Measurements from ENCODE around the gene ISX.

Gene ISX

DNA sequence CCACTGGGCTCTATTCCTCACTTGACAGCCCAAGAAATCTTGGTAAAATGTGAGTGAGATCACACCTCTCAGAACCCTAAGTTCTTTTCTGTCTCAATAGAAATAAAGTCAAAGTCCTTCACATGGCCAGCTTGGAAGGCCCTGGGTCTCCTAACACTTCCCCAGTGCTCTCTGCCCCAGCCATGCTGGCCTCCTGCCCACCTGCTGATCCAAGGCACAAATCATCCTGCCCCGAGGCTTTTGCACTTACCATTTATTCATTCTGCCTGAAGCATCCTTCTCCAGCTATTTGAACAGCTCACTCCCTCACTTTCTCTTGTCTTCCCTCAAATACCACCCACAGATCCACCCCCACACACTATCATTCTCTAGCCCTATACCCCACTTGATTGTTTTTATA is 26.4 kb downstream of the ISX start:
- Histone ChIP-seq H3K4me1 (ENCODE audit: control insufficient read depth, insufficient read depth, low read length) (no peaks in the 10 kb centered on the region), H3K27ac (ENCODE audit: low read depth, low read length) (no peak overlapping the region), H3K4me3 (ENCODE audit: low read length) (no peak overlapping the region), H3K9ac (ENCODE audit: low read length) (no peak overlapping the region), H3K27me3 (ENCODE audit: control insufficient read depth, insufficient read depth, low read length) (no peaks in the 10 kb centered on the region), H3K36me3 (ENCODE audit: control insufficient read depth, insufficient read depth, low read length) (no peaks in the 10 kb centered on the region)

DNA sequence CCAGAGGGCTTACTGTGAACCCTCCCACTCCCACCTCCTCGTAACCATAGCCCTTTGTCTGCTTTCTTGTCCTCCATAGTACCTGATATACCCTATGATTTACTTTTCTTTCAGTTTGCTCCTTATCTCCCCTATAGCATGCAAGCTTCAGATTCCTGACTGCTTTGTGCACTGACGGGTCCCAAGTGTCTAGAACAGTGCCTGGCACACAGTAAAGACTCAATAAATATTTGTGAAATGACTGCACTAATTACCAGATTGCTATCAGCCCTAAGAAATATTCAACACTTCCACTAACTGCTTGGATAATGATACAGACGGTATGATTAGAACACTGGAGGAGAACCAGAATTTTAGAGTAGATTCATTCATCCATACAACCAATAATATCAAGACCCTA is 33.0 kb downstream of the ISX start:
- H3K4me3 ChIP-seq (ENCODE audit: low read length): no peak overlapping the region
- H3K36me3 ChIP-seq (ENCODE audit: control insufficient read depth, insufficient read depth, low read length): no peaks in the 10 kb centered on the region
- H3K27ac ChIP-seq (ENCODE audit: low read depth, low read length): no peak overlapping the region
- no peaks in the 10 kb centered on the region for H3K4me1 ChIP-seq (ENCODE audit: control insufficient read depth, insufficient read depth, low read length)
- H3K9ac ChIP-seq (ENCODE audit: low read length): no peak overlapping the region
- no peaks in the 10 kb centered on the region for H3K27me3 ChIP-seq (ENCODE audit: control insufficient read depth, insufficient read depth, low read length)

DNA sequence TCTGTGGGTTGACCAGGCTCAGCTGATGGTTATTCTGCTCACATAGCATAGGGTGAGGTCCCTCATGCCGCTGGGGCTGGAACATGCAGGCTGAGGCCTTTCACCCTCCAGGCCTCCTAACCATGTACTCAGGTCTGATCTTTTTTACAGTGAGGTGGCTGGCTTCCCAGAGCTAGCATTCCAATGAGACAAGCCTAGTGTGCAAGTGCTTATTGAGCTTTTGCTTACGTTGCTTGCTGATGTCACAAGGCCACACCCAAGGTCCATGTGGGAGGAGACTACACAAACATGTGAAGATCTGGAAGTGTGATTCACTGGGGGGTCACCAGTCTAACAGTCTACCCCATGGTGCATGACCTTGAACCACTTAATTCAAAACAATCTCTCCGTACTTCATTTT is 33.9 kb downstream of the ISX start:
- Histone ChIP-seq H3K27ac (ENCODE audit: low read depth, low read length) (no peak overlapping the region), H3K4me3 (ENCODE audit: low read length) (no peak overlapping the region), H3K4me1 (ENCODE audit: control insufficient read depth, insufficient read depth, low read length) (no peaks in the 10 kb centered on the region), H3K36me3 (ENCODE audit: control insufficient read depth, insufficient read depth, low read length) (no peaks in the 10 kb centered on the region), H3K9ac (ENCODE audit: low read length) (no peak overlapping the region), H3K27me3 (ENCODE audit: control insufficient read depth, insufficient read depth, low read length) (no peaks in the 10 kb centered on the region)

DNA sequence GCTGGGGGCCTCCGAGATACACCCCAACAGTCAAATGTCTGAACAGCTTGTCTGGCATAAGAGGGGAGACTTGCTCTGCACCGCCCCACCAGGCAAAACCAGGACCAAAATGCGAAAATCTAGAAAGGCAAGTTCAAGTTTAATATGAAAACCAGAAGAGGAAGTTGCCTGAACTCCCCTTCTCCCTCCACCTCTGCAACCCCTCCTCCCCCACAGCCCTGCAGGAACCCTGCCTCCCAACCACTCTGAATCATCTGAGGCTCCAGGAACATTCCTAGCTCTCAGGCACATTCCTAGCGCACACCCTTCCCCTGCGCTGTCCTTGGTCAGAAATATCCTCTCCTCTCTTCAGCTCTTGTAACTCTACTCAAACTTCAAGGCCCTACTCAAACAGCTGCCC is 36.7 kb downstream of the ISX start:
- no peaks in the 10 kb centered on the region for H3K27me3 ChIP-seq (ENCODE audit: control insufficient read depth, insufficient read depth, low read length)
- no peaks in the 10 kb centered on the region for H3K4me1 ChIP-seq (ENCODE audit: control insufficient read depth, insufficient read depth, low read length)
- H3K36me3 ChIP-seq (ENCODE audit: control insufficient read depth, insufficient read depth, low read length): no peaks in the 10 kb centered on the region
- H3K27ac ChIP-seq (ENCODE audit: low read depth, low read length): no peak overlapping the region
- no peak overlapping the region for H3K9ac ChIP-seq (ENCODE audit: low read length)
- no peak overlapping the region for H3K4me3 ChIP-seq (ENCODE audit: low read length)

DNA sequence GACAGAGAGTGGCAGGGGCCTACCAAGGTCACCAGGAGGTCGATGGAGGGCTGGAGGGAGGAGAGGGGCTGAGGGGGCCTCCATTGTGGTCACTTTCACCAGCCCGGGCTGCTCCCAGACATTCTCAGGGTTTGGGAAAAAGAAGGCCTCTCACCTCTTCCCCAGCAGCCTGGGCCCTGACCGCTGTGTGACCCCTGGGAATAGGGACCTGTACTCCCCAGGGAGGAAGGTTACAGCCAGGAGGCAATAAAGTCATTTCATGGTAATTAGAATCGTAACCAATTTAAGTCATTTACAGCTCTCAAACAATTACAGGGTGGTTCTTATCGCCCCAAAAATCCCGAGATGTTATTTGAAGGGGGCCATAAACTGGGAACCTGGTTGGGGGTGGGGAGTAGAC is 37.8 kb downstream of the ISX start:
- Histone ChIP-seq H3K4me1 (ENCODE audit: control insufficient read depth, insufficient read depth, low read length) (no peaks in the 10 kb centered on the region), H3K27ac (ENCODE audit: low read depth, low read length) (no peak overlapping the region), H3K9ac (ENCODE audit: low read length) (no peak overlapping the region), H3K27me3 (ENCODE audit: control insufficient read depth, insufficient read depth, low read length) (no peaks in the 10 kb centered on the region), H3K36me3 (ENCODE audit: control insufficient read depth, insufficient read depth, low read length) (no peaks in the 10 kb centered on the region), H3K4me3 (ENCODE audit: low read length) (no peak overlapping the region)

DNA sequence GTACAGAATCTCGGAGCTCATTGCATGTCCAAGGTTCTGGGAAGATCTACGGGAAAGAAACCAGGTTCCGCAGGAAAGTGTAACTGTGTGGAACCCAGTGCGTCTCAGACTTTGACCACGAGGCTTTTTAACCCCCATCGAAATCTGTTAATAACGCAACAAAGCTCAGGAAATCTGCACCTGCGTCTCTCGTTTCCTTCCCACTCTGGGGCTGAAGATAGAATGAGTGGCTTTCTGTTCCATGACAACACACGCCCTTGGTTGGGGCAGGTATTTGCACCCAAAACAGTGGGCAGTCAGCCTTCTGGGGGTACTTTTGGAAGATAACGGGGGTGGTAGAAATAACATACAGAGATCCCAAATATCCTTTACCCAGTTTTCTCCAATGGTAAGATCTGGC is 38.5 kb downstream of the ISX start:
- H3K36me3 ChIP-seq (ENCODE audit: control insufficient read depth, insufficient read depth, low read length): no peaks in the 10 kb centered on the region
- no peak overlapping the region for H3K4me3 ChIP-seq (ENCODE audit: low read length)
- no peak overlapping the region for H3K9ac ChIP-seq (ENCODE audit: low read length)
- no peak overlapping the region for H3K27ac ChIP-seq (ENCODE audit: low read depth, low read length)
- no peaks in the 10 kb centered on the region for H3K27me3 ChIP-seq (ENCODE audit: control insufficient read depth, insufficient read depth, low read length)
- H3K4me1 ChIP-seq (ENCODE audit: control insufficient read depth, insufficient read depth, low read length): no peaks in the 10 kb centered on the region

DNA sequence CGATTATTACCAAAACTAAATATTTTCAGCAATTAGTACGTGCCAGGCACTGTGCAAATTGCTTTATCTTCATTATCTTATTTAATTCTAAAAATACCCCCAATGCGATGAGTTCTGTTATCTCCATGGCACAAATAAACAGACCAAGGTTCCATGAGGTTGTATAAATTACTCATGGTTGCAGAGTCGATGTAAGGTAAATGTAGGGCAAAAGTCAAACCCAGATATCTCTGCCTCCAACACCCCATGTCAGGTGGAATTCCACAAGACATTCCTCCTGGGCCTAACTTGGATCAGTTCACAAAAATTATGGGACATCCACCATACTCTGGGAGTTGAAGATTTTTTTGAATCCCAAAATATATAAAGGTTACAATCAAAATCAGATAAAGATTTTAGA is 43.7 kb downstream of the ISX start:
- Histone ChIP-seq H3K27ac (ENCODE audit: low read depth, low read length) (no peak overlapping the region), H3K36me3 (ENCODE audit: control insufficient read depth, insufficient read depth, low read length) (no peaks in the 10 kb centered on the region), H3K4me3 (ENCODE audit: low read length) (no peak overlapping the region), H3K9ac (ENCODE audit: low read length) (no peak overlapping the region), H3K27me3 (ENCODE audit: control insufficient read depth, insufficient read depth, low read length) (no peaks in the 10 kb centered on the region), H3K4me1 (ENCODE audit: control insufficient read depth, insufficient read depth, low read length) (no peaks in the 10 kb centered on the region)

DNA sequence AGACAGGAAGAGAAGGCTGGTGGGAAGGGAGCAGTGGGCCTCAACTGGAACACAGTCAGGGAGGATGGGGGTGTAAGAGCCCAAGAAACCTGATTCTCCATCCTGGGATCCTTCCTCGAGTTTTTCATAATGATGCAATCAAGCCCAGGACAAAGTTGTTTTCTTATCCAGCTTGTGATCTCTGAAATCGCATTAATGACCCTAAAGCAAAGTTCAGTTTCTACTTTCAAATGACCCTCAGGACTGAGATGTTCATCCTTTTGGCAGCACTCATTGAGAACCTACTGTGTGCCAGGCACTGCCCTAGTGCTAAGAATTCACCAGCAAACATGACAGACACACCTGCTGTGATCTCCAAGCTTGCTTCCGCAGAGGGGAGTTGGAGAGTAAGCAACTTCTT is 45.3 kb downstream of the ISX start:
- no peak overlapping the region for H3K9ac ChIP-seq (ENCODE audit: low read length)
- no peak overlapping the region for H3K27ac ChIP-seq (ENCODE audit: low read depth, low read length)
- H3K4me1 ChIP-seq (ENCODE audit: control insufficient read depth, insufficient read depth, low read length): no peaks in the 10 kb centered on the region
- no peak overlapping the region for H3K4me3 ChIP-seq (ENCODE audit: low read length)
- H3K36me3 ChIP-seq (ENCODE audit: control insufficient read depth, insufficient read depth, low read length): no peaks in the 10 kb centered on the region
- no peaks in the 10 kb centered on the region for H3K27me3 ChIP-seq (ENCODE audit: control insufficient read depth, insufficient read depth, low read length)

DNA sequence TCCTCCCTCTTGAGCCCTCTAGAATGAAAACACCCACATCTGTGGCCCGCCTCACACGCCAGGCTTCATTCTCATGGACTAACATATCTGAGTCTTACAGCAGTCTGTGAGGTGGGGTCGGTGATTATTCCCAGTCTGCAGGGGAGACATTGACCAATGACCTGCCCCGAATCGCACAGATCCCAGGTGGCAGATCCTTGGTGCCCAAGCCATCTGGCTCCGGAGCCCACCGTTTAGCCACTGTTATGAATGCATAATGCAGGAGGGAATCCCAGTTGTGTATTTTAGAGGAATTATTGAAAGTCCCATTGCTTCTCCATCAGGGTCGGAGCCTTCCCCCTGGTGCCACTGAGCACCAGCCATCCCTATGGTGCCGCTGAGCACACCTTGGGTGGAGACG is 47.4 kb downstream of the ISX start:
- H3K27me3 ChIP-seq (ENCODE audit: control insufficient read depth, insufficient read depth, low read length): no peaks in the 10 kb centered on the region
- H3K4me1 ChIP-seq (ENCODE audit: control insufficient read depth, insufficient read depth, low read length): no peaks in the 10 kb centered on the region
- no peak overlapping the region for H3K4me3 ChIP-seq (ENCODE audit: low read length)
- no peak overlapping the region for H3K27ac ChIP-seq (ENCODE audit: low read depth, low read length)
- H3K36me3 ChIP-seq (ENCODE audit: control insufficient read depth, insufficient read depth, low read length): no peaks in the 10 kb centered on the region
- H3K9ac ChIP-seq (ENCODE audit: low read length): no peak overlapping the region

DNA sequence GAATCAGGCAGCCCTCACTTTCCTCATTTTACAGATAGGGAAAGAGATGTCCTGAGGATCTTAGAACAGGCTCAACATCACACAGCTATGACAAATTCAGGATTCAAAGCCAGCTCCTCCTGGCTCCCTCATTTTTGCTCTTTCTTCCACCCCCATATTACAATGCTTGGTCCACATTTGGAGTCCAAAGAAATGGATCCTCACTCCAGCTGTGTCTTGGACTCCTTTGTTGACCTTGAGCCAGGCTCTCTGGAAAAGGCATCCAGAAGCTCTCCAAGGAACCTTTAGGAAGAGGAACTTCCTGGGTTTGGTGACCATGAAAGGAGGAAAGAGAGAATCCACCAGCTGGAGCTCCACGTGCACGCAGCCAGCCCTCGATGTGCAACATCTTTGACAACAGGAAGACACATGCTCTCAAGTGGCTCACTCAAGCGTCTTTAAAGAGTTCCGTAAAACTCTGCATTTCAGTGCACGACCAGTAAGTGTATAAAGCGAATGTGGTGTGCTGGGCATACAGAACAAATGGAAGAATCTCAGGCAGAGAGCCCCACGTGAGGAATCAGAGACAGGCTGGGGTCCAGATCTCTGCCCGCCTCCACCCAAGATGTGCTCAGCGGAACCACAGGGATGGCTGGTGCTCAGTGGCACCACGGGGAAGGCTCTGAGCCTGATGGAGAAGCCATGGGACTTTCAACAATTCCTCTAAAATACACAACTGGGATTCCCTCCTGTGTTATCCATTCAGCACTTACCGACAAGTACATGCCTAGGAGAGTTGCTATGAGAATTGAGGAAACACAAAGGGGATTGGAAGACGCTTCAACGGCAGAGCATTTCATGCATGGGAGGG is 48.4 kb downstream of the ISX start:
- no peaks in the 10 kb centered on the region for H3K27me3 ChIP-seq (ENCODE audit: control insufficient read depth, insufficient read depth, low read length)
- no peak overlapping the region for H3K27ac ChIP-seq (ENCODE audit: low read depth, low read length)
- H3K36me3 ChIP-seq (ENCODE audit: control insufficient read depth, insufficient read depth, low read length): no peaks in the 10 kb centered on the region
- no peak overlapping the region for H3K4me3 ChIP-seq (ENCODE audit: low read length)
- H3K4me1 ChIP-seq (ENCODE audit: control insufficient read depth, insufficient read depth, low read length): no peaks in the 10 kb centered on the region
- H3K9ac ChIP-seq (ENCODE audit: low read length): no peak overlapping the region

DNA sequence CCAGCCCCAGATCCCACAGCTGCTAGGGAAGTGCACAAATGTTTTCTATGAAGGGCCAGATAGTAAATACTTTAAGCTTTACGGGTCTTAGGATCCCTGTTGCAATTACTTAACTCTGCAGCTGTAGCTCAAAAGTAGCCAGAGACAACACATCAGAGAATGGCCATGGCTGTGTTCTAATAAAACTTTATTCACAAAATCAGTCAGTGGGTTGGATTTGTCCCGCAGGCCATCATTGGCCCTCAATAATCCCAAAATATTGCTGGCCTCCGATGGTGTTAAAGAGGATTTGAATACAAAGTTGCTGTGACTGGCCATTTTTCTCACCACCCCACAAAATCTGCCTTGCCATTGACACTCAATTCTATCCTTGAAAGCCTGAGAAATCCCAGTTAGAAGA is 49.6 kb downstream of the ISX start:
- no peak overlapping the region for H3K4me3 ChIP-seq (ENCODE audit: low read length)
- no peaks in the 10 kb centered on the region for H3K27me3 ChIP-seq (ENCODE audit: control insufficient read depth, insufficient read depth, low read length)
- H3K4me1 ChIP-seq (ENCODE audit: control insufficient read depth, insufficient read depth, low read length): no peaks in the 10 kb centered on the region
- H3K27ac ChIP-seq (ENCODE audit: low read depth, low read length): no peak overlapping the region
- H3K9ac ChIP-seq (ENCODE audit: low read length): no peak overlapping the region
- no peaks in the 10 kb centered on the region for H3K36me3 ChIP-seq (ENCODE audit: control insufficient read depth, insufficient read depth, low read length)

DNA sequence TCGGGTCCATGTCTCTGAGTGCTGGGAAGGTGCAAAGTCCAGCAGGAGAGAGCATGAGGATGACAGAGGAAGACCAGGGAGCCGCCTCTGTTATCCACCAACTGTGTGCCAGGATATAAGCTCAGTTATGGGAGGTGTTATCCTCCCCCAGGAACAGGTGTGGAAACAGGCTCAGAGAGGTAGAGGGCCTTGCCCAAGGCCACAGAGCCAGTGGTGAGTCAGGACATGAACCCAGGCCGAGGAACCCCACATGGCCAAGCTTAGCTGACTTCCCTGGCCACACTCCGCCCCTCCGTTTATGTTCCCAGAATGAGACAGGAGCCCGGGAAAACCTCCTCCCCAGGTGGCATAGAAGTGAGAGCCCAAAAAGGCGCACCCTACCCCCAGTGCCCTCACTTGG is 50.3 kb downstream of the ISX start:
- Histone ChIP-seq H3K27me3 (ENCODE audit: control insufficient read depth, insufficient read depth, low read length) (no peaks in the 10 kb centered on the region), H3K36me3 (ENCODE audit: control insufficient read depth, insufficient read depth, low read length) (no peaks in the 10 kb centered on the region), H3K4me1 (ENCODE audit: control insufficient read depth, insufficient read depth, low read length) (no peaks in the 10 kb centered on the region), H3K9ac (ENCODE audit: low read length) (no peak overlapping the region), H3K4me3 (ENCODE audit: low read length) (no peak overlapping the region), H3K27ac (ENCODE audit: low read depth, low read length) (no peak overlapping the region)

DNA sequence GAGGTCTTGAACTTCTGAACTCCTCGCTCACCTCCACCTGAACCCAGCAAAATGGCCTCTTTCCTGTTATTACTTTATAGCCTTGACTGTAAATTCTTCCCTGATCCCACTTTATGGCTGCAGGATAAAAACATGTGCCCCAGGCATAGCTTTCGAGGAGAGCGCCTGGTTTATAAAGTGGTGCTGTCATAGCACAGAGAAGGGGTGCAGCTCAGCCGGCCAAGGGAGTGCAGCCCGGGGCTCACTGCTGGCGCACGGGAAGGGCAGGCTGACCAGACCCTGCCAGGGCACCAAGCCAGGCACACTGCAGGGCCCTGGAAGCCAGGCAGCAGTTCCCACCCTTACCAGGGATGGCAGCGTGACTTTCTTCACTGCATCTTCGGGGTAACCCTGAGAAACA is 50.9 kb downstream of the ISX start:
- Histone ChIP-seq H3K36me3 (ENCODE audit: control insufficient read depth, insufficient read depth, low read length) (no peaks in the 10 kb centered on the region), H3K4me1 (ENCODE audit: control insufficient read depth, insufficient read depth, low read length) (no peaks in the 10 kb centered on the region), H3K9ac (ENCODE audit: low read length) (no peak overlapping the region), H3K27me3 (ENCODE audit: control insufficient read depth, insufficient read depth, low read length) (no peaks in the 10 kb centered on the region), H3K27ac (ENCODE audit: low read depth, low read length) (no peak overlapping the region), H3K4me3 (ENCODE audit: low read length) (no peak overlapping the region)

Measured in rectal smooth muscle tissue (tissue), 1 donor.